HG03457 (cell line): ENCODE data around the gene CYP2F1.
"Not testable (repeated sequence)": the region's sequence is repeated elsewhere in the genome, so short reads cannot be mapped to it uniquely, and the experiment has no call there.

Experiments
- ATAC-seq: cut with Tn5 transposase; IDR thresholded peaks from one replicate; pipeline ENCODE4 v1.9.1; 2021; ENCODE audit warnings: moderate number of reproducible peaks; ENCODE audit not compliant: unreplicated experiment

CYP2F1 gene

GRCh38 chr19:41126765-41127203 is 12.6 kb downstream of the CYP2F1 start:
- ATAC-seq = not testable (repeated sequence)

DNA sequence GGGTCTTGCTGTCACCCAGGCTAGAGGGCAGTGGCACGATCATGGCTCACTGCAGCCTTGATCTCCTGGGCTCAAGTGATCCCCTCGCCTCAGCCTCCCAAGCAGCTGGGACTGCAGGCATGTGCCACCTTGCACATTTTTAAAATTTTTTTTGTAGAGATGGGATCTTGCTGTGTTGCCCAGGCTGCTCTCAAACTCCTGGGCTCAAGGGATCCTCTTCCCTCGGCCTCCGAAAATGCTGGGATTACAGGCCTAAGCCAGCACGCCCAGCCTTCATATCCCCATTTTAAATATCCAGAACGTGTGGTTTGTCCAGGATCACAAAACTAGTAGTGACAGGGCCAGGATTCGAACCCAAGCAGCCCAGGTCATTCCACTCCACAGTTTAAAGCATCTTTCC is 13.1 kb downstream of the CYP2F1 start:
- ATAC-seq = not testable (repeated sequence)

- not testable (repeated sequence) for ATAC-seq
Measured at GRCh38 chr19:41127801-41128300, 13.6 kb downstream of the CYP2F1 start.

DNA sequence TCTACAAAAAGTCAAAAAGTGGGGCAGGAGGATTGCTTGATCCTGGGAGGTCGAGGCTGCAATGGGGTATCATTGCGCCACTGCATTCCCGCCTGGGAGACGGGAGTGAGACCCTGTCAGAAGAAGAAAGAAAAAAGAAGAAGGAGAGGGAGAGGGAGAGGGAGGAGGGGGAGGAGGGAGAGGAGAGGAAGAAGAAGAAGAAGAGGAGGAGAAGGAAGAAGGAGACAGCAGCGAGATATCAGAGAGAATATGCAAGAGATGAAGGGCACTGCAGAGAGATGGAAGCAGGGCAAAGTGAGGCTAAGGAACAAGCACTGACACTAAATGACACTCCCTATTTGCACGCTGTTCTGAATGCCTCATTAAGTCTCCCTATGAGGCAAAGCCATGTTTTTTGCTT is 14.5 kb downstream of the CYP2F1 start:
- no peak for ATAC-seq

GRCh38 chr19:41131186-41131585 is 17.0 kb downstream of the CYP2F1 start:
- no peak for ATAC-seq

DNA sequence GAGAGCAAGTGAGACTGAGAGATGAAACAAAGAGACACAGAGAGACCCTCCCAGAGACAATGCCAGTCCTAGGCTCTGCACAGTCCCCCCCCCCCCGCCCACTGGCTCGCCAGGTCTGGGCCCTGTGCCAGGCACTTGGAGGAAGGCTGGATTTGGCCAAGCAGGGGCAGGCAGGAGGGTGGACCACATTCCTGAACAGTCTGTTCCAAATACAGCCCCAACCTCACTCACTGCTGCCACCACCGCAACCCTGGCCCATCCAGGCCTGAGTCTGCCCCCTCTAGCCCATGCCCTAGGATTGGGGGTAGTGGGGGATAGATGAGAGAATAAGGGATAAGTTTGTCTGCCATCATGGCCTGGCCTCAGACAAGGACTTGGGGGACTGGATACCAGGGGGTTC is 19.0 kb downstream of the CYP2F1 start:
- ATAC-seq = no peak

- ATAC-seq = no peak
Measured at GRCh38 chr19:41134616-41135015, 20.4 kb downstream of the CYP2F1 start.

GRCh38 chr19:41135390-41136384 is 21.5 kb downstream of the CYP2F1 start:
- ATAC-seq = not testable (repeated sequence)

DNA sequence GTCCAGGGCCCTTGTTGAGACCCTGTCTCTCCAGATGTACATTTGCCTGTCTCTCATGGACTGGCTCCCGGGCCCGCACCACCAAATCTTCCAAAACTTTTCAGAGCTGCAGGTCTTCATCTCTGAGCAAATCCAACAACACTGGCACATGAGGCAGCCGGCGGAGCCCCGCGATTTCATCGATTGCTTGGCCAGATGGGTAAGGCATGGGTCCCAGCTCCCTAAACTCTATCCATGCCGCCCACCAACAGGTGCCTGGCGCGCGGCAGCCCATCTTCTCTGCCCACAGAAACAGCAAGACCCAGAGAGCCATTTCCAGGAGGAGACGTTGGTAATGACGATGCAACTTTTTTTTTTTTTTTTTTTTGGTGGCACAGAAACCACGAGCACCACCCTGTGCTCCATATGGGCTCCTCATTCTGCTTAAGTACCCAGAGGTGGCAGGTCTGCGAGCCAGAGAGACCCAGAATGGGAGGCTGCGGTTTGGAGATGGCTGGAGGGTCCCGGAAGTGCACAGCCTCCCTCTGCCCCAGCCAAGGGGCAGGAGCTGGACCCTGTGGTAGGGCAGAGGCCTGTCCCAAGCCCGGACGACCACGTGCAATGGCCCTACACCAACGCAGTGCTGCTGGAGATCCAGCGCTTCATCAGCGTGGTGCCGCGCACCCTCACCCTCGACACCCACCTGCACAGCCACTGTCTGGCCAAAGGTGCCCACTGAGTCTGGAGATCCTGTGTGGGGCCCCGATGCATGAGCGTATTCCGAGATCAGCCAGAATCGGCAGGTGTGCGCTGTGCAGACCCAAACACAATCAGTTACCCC is 22.6 kb downstream of the CYP2F1 start:
- no peak for ATAC-seq

- ATAC-seq = no peak
Measured at GRCh38 chr19:41144403-41144802, 30.2 kb downstream of the CYP2F1 start.

- no peak for ATAC-seq
Measured at GRCh38 chr19:41149831-41150230, 35.6 kb downstream of the CYP2F1 start.

- not testable (repeated sequence) for ATAC-seq
Measured at GRCh38 chr19:41150986-41151385, 36.8 kb downstream of the CYP2F1 start.

DNA sequence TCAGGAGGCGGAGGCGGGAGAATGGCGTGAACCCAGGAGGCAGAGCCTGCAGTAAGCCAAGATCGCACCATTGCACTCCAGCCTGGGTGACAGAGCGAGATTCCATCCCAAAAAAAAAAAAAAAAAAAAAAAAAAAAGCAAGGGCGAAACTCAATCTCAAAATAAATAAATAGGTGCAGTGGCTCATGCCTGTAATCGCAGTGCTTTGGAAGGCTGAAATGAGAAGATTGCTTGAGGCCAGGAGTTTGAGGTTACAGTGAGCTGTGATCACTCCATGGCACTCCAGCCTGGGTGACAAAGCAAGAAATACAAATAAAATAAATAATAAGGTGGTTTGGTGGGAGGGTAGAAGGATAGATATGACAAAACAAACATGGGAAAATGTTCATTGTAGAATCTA is 39.8 kb downstream of the CYP2F1 start:
- no peak for ATAC-seq

- ATAC-seq = no peak
Measured at GRCh38 chr19:41156207-41156606, 42.0 kb downstream of the CYP2F1 start.

DNA sequence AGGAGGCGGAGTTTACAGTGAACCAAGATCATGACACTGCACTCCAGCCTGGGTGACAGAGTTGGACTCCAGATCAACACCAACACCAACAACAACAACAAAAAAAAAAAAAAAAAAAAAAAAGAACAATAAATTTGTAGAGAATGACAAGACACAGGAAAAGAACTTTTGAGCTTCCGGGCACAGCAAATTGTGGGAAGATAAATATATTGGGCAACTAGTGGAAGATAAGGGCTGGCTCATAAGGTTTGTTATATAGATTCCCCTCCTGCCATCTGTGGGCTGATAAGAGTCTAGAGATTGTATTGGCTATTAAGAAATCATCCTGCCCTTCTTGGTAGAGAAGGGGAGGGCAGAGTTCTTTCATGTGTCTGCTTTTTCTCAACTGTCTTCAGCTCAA is 45.6 kb downstream of the CYP2F1 start:
- no peak for ATAC-seq

- no peak for ATAC-seq
Measured at GRCh38 chr19:41161903-41162302, 47.7 kb downstream of the CYP2F1 start.

DNA sequence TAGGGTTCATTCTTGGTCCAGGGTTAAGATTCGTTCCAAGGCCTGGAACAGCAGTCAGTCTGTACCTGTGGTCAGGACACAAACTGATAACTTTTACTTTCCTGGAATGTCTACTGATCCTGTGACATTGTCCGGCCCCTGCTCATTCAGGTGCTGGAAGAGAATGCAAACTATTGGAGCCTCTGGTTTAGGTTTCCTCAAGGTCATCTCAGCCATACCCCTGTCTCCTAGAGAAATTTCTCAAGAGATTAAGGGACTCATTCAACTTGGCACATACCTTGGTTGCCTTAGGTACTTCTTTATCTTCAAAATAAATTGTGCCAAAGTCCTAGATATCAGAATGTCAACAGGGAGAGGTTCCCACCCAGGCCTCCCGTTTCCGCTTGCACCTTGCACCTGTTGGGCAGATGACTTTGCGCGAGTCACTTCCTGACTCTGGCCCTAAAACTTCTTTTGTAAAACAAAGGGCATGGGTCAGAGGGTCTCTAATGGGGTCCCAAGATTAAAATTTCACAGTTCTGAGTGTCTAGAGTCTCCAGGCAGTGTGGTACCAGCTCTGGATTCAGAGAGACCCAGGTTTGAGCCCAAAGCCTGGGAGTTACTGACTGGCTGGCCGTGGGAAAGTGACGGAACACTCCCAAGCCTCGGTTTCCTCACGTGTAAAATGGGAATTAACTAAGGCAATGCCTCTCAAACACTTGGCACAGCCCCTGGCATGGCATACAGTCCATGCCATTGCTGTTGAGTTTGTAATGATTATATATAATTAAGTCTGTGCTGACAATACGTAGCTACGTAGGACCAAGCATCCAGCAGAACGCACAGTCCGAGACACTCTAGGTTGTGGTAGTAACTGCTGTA is 52.9 kb downstream of the CYP2F1 start:
- ATAC-seq = no peak

GRCh38 chr19:41172297-41173164 is 58.3 kb downstream of the CYP2F1 start:
- no peak for ATAC-seq

- no peak for ATAC-seq
Measured at GRCh38 chr19:41174297-41174928, 60.2 kb downstream of the CYP2F1 start.
